Liver (tissue), 9 donors: ENCODE results near the gene GCC2. TPM values are rescaled to one million over a fixed set of nuclear protein-coding genes. Genes with fewer than 3 reads are reported as not detected.

Experiments used
- DNase-seq: peaks from one replicate; pipeline ENCODE4 v3.0.0-alpha.2; 2017; ENCODE audit warnings: low spot score
- H3K27ac ChIP-seq, 2 donors: one replicate each; pipeline ENCODE4 v1.7.0; 2013; ENCODE audit warnings: inconsistent platforms in 2 of 2, low read length in 2 of 2, control low read depth in 1 of 2, low read depth in 1 of 2, mild to moderate bottlenecking in 1 of 2
- H3K27me3 ChIP-seq, 4 donors: one replicate each; pipeline versions ENCODE4 v1.6.1 to v1.7.0; 2013; ENCODE audit warnings: low read length in 3 of 4, inconsistent platforms in 1 of 4, mild to moderate bottlenecking in 1 of 4, moderate library complexity in 1 of 4; ENCODE audit not compliant: control insufficient read depth in 4 of 4, insufficient read depth in 4 of 4
- H3K36me3 ChIP-seq, 4 donors: one replicate each; pipeline versions ENCODE4 v1.6.1 to v1.7.0; 2013; ENCODE audit warnings: low read length in 3 of 4, mild to moderate bottlenecking in 3 of 4, low read depth in 1 of 4, moderate library complexity in 1 of 4; ENCODE audit not compliant: control insufficient read depth in 4 of 4, insufficient read depth in 3 of 4
- H3K4me1 ChIP-seq, 4 donors: one replicate each; pipeline versions ENCODE4 v1.6.1 to v1.7.0; 2013; ENCODE audit warnings: low read length in 3 of 4, mild to moderate bottlenecking in 3 of 4, moderate library complexity in 1 of 4; ENCODE audit not compliant: control insufficient read depth in 4 of 4, insufficient read depth in 4 of 4
- H3K4me3 ChIP-seq, 3 donors: one replicate each; pipeline versions ENCODE4 v1.6.1 to v1.7.0; 2013; ENCODE audit warnings: low read length in 3 of 3, control low read depth in 1 of 3, low read depth in 1 of 3, mild to moderate bottlenecking in 1 of 3
- H3K9ac ChIP-seq, 2 donors: one replicate each; pipeline ENCODE4 v1.7.0; 2013; ENCODE audit warnings: low read length in 2 of 2, mild to moderate bottlenecking in 2 of 2, moderate library complexity in 2 of 2, control low read depth in 1 of 2, low read depth in 1 of 2
- H3K9me3 ChIP-seq, 4 donors: one replicate each; pipeline versions ENCODE4 v1.6.1 to v1.7.0; 2013; ENCODE audit warnings: low read length in 3 of 4; ENCODE audit not compliant: control insufficient read depth in 4 of 4
- ATF3 ChIP-seq: IDR thresholded peaks from 2 replicates; pipeline ENCODE4 v1.6.1; 2016; ENCODE audit warnings: antibody characterized with exemption
- CTCF ChIP-seq: fragments of 150-350 bp; IDR thresholded peaks from 2 replicates; pipeline ENCODE4 v1.5.1; 2017; ENCODE audit warnings: improper control_type of control experiment, low read depth, low read length; ENCODE audit not compliant: missing input control
- FOXA1 ChIP-seq: IDR thresholded peaks from 2 replicates; pipeline ENCODE4 v1.6.1; 2016; ENCODE audit warnings: antibody characterized with exemption
- FOXA2 ChIP-seq: IDR thresholded peaks from 2 replicates; pipeline ENCODE4 v1.6.1; 2016; ENCODE audit warnings: antibody characterized with exemption
- GABPA ChIP-seq, 2 donors: IDR thresholded peaks in 1 of 2; conservative IDR thresholded peaks in 1 of 2; 2 replicates each; pipeline ENCODE4 v1.6.1; 2016; ENCODE audit warnings: antibody characterized with exemption in 2 of 2, mild to moderate bottlenecking in 1 of 2, moderate library complexity in 1 of 2
- HNF4A ChIP-seq, 2 donors: conservative IDR thresholded peaks; 2 replicates each; pipeline ENCODE4 v1.6.1; 2016; ENCODE audit warnings: antibody characterized with exemption in 2 of 2, mild to moderate bottlenecking in 2 of 2
- HNF4G ChIP-seq: IDR thresholded peaks from 2 replicates; pipeline ENCODE4 v1.6.1; 2016; ENCODE audit warnings: antibody characterized with exemption
- JUND ChIP-seq, 2 donors: IDR thresholded peaks; 2 replicates each; pipeline ENCODE4 v1.6.1; 2016; ENCODE audit warnings: antibody characterized with exemption in 2 of 2
- MAX ChIP-seq: IDR thresholded peaks from 2 replicates; pipeline ENCODE4 v1.6.1; 2016; ENCODE audit warnings: antibody characterized with exemption
- NR2F2 ChIP-seq: IDR thresholded peaks from 2 replicates; pipeline ENCODE4 v1.6.1; 2016; ENCODE audit warnings: antibody characterized with exemption
- RAD21 ChIP-seq, 2 donors: IDR thresholded peaks; 2 replicates each; pipeline ENCODE4 v1.6.1; 2016; ENCODE audit warnings: antibody characterized with exemption in 2 of 2, mild to moderate bottlenecking in 2 of 2
- REST ChIP-seq: IDR thresholded peaks from 2 replicates; pipeline ENCODE4 v1.6.1; 2016; ENCODE audit warnings: antibody characterized with exemption, mild to moderate bottlenecking
- RXRA ChIP-seq, 2 donors: IDR thresholded peaks; 2 replicates each; pipeline ENCODE4 v1.6.1; 2017 to 2018; ENCODE audit warnings: antibody characterized with exemption in 2 of 2, mild to moderate bottlenecking in 1 of 2
- SP1 ChIP-seq: IDR thresholded peaks from 2 replicates; pipeline ENCODE4 v1.6.1; 2018; ENCODE audit warnings: antibody characterized with exemption, mild to moderate bottlenecking
- TAF1 ChIP-seq: conservative IDR thresholded peaks from 2 replicates; pipeline ENCODE4 v1.6.1; 2016; ENCODE audit warnings: antibody characterized with exemption, mild to moderate bottlenecking
- YY1 ChIP-seq: IDR thresholded peaks from 2 replicates; pipeline ENCODE4 v1.6.1; 2016; ENCODE audit warnings: antibody characterized with exemption, mild to moderate bottlenecking
- ZBTB33 ChIP-seq: IDR thresholded peaks from 2 replicates; pipeline ENCODE4 v1.6.1; 2016; ENCODE audit warnings: antibody characterized with exemption
- WGBS: extraction: QIAGEN DNeasy Blood & Tissue Kit; methylation state at CpG from one replicate; pipeline ENCODE4 v1.1.7; 2013; 5-methylcytosine and 5-hydroxymethylcytosine counted together
- polyA plus RNA-seq, 2 donors: library from polyadenylated mRNA; stranded (reverse) in 1 of 2; unstranded in 1 of 2; fragments of 200-250 nt in 1 of 2; fragments of >200 nt in 1 of 2; fragmentation: Nextera tagmentation in 1 of 2; extraction: Ambion mirVana in 1 of 2; gene quantifications; one replicate each; pipeline versions ENCODE4 v1.2.1 to v1.2.3, GENCODE V29; 2013 to 2015
- total RNA-seq, 2 donors: library from RNA; depleted of rRNA; stranded (reverse); fragments of >200 nt; gene quantifications; one replicate each; pipeline ENCODE4 v1.2.3, GENCODE V29; 2014
- donor health status: healthy.
- donor health status: healthy.
- donor health status: healthy.
- donor health status: healthy.
- donor health status: healthy.

GCC2 gene
- total and polyA plus RNA-seq, 4 donors, result 4.8 to 26.1 (median 19.9) TPM

GRCh38 chr2:108454440-108454839 is 5.4 kb downstream of the GCC2 start:
- Histone ChIP-seq H3K9me3 (no peaks in the 10 kb centered on the region), H3K4me3 (no peak overlapping the region), H3K4me1 (peaks cover 0 to 7% (median 6%) of the 10 kb centered on the region in 4 donors), H3K36me3 (peaks cover 0 to 39% (median 29%) of the 10 kb centered on the region in 4 donors), H3K9ac (no peak overlapping the region), H3K27ac (no peak overlapping the region), H3K27me3 (no peaks in the 10 kb centered on the region)
- TF ChIP-seq FOXA2 (no peak), FOXA1 (no peak), ATF3 (no peak), ZBTB33 (no peak), MAX (no peak), SP1 (no peak), GABPA (IDR thresholded peaks at IDR 0.05 in 1 of 2, conservative IDR thresholded peaks at IDR 0.05 in 1 of 2) (no peak), NR2F2 (no peak), YY1 (no peak), TAF1 (no peak), HNF4G (no peak), HNF4A (conservative IDR thresholded peaks at IDR 0.05) (no peak), CTCF (no peak), RXRA (IDR thresholded peaks at IDR 0.05) (no peak), JUND (IDR thresholded peaks at IDR 0.05) (no peak), RAD21 (IDR thresholded peaks at IDR 0.05) (no peak), REST (no peak)
- 95% methylated on average over 2 of the region's 2 CpGs for WGBS
- DNase-seq, result no peak

- TF ChIP-seq JUND (IDR thresholded peaks at IDR 0.05) (no peak), ZBTB33 (no peak), YY1 (no peak), TAF1 (no peak), SP1 (no peak), REST (no peak), HNF4A (conservative IDR thresholded peaks at IDR 0.05) (no peak)
- Histone ChIP-seq H3K27me3 (no peaks in the 10 kb centered on the region), H3K4me3 (no peak overlapping the region), H3K9me3 (no peaks in the 10 kb centered on the region), H3K4me1 (no peaks in the 10 kb centered on the region), H3K36me3 (peaks cover 0 to 42% (median 29%) of the 10 kb centered on the region in 4 donors), H3K27ac (no peak overlapping the region), H3K9ac (no peak overlapping the region)
- DNase-seq, result no peak
- 100% methylated on average over 1 of the region's 1 CpG for WGBS
Measured at GRCh38 chr2:108455571-108455970, 6.6 kb downstream of the GCC2 start.
